H9 (cell line): Measurements from ENCODE around the gene TEX11. TPM values are rescaled to one million over a fixed set of nuclear protein-coding genes. Genes with fewer than 3 reads are reported as not detected.

Experiments used
- DNase-seq: peaks from one replicate; pipeline ENCODE4 v3.0.0-alpha.2; 2017
- H2AFZ ChIP-seq: one replicate; pipeline ENCODE4 v1.6.1; 2013; ENCODE audit warnings: mild to moderate bottlenecking, low read length, control low read depth, moderate library complexity
- H2AK5ac ChIP-seq: 2 replicates; pipeline ENCODE4 v1.6.1; 2013; ENCODE audit warnings: low read length, control low read depth, mixed read lengths; ENCODE audit not compliant: insufficient read length
- H2BK120ac ChIP-seq: one replicate; pipeline ENCODE4 v1.6.1; 2013; ENCODE audit warnings: low read depth, mild to moderate bottlenecking, low read length, control low read depth, inconsistent platforms; ENCODE audit not compliant: poor library complexity, severe bottlenecking
- H2BK12ac ChIP-seq: 2 replicates; pipeline ENCODE4 v1.6.1; 2013; ENCODE audit warnings: low read length, control low read depth, mixed read lengths, low read depth; ENCODE audit not compliant: insufficient read length
- H2BK15ac ChIP-seq: 2 replicates; pipeline ENCODE4 v1.6.1; 2013; ENCODE audit warnings: low read depth, low read length, control low read depth
- H2BK20ac ChIP-seq: one replicate; pipeline ENCODE4 v1.6.1; 2013; ENCODE audit warnings: low read depth, mild to moderate bottlenecking, low read length, control low read depth, inconsistent platforms; ENCODE audit not compliant: poor library complexity, severe bottlenecking
- H2BK5ac ChIP-seq: 2 replicates; pipeline ENCODE4 v1.6.1; 2013; ENCODE audit warnings: low read length, control low read depth, mixed read lengths; ENCODE audit not compliant: insufficient read length
- H3K14ac ChIP-seq: 2 replicates; pipeline ENCODE4 v1.6.1; 2013; ENCODE audit warnings: low read length, control low read depth; ENCODE audit not compliant: insufficient read depth
- H3K18ac ChIP-seq: 2 replicates; pipeline ENCODE4 v1.6.1; 2013; ENCODE audit warnings: low read depth, mild to moderate bottlenecking, mixed read lengths, low read length, control low read depth; ENCODE audit not compliant: insufficient read length
- H3K23ac ChIP-seq: 2 replicates; pipeline ENCODE4 v1.6.1; 2013; ENCODE audit warnings: low read length, control low read depth, mixed read lengths, low read depth; ENCODE audit not compliant: insufficient read length
- H3K23me2 ChIP-seq: 2 replicates; pipeline ENCODE4 v1.6.1; 2013; ENCODE audit warnings: low read depth, mild to moderate bottlenecking, mixed read lengths, low read length, control low read depth; ENCODE audit not compliant: insufficient read length, poor library complexity, severe bottlenecking
- H3K27ac ChIP-seq: 2 replicates; pipeline ENCODE4 v1.5.1; 2013; ENCODE audit warnings: low read length, control low read depth, mixed read lengths, low read depth; ENCODE audit not compliant: insufficient read length
- H3K27me3 ChIP-seq: 2 replicates; pipeline ENCODE4 v1.6.1; 2013; ENCODE audit warnings: low read length, control low read depth, inconsistent platforms; ENCODE audit not compliant: insufficient read depth
- H3K4ac ChIP-seq: 2 replicates; pipeline ENCODE4 v1.6.1; 2013; ENCODE audit warnings: low read depth, mild to moderate bottlenecking, control low read depth, inconsistent platforms, low read length, moderate library complexity
- H3K4me1 ChIP-seq: 2 replicates; pipeline ENCODE4 v1.6.1; 2013; ENCODE audit warnings: low read length, control low read depth, inconsistent platforms; ENCODE audit not compliant: insufficient read depth
- H3K4me2 ChIP-seq: 2 replicates; pipeline ENCODE4 v1.6.1; 2013; ENCODE audit warnings: low read length, control low read depth, mixed read lengths; ENCODE audit not compliant: insufficient read length, insufficient read depth
- H3K56ac ChIP-seq: 2 replicates; pipeline ENCODE4 v1.6.1; 2013; ENCODE audit warnings: low read depth, mild to moderate bottlenecking, mixed read lengths, low read length, control low read depth; ENCODE audit not compliant: insufficient read length
- H3K79me1 ChIP-seq: 2 replicates; pipeline ENCODE4 v1.6.1; 2013; ENCODE audit warnings: low read depth, mild to moderate bottlenecking, moderate library complexity, low read length, control low read depth, inconsistent platforms; ENCODE audit not compliant: insufficient read depth, poor library complexity, severe bottlenecking
- H3K79me2 ChIP-seq: 2 replicates; pipeline ENCODE4 v1.6.1; 2013; ENCODE audit warnings: low read length, control low read depth, inconsistent platforms; ENCODE audit not compliant: insufficient read depth
- H3K9ac ChIP-seq: 2 replicates; pipeline ENCODE4 v1.6.1; 2013; ENCODE audit warnings: low read length, control low read depth, mixed read lengths; ENCODE audit not compliant: insufficient read length; ENCODE audit errors: extremely low read depth
- H3K9me3 ChIP-seq: one replicate; pipeline ENCODE4 v1.6.1; 2013; ENCODE audit warnings: low read depth, low read length, inconsistent platforms; ENCODE audit not compliant: control insufficient read depth
- H3T11ph ChIP-seq: one replicate; pipeline ENCODE4 v1.6.1; 2013; ENCODE audit warnings: mild to moderate bottlenecking, low read length, control low read depth, inconsistent platforms
- H4K20me1 ChIP-seq: one replicate; pipeline ENCODE4 v1.6.1; 2013; ENCODE audit not compliant: control insufficient read depth, insufficient read length, insufficient read depth
- H4K5ac ChIP-seq: 2 replicates; pipeline ENCODE4 v1.6.1; 2013; ENCODE audit warnings: low read depth, mild to moderate bottlenecking, mixed read lengths, low read length, control low read depth; ENCODE audit not compliant: insufficient read length
- H4K8ac ChIP-seq: replicated peaks from 2 replicates; pipeline ENCODE4 v1.6.1; 2013; ENCODE audit warnings: low read length, control low read depth, mixed read lengths, low read depth; ENCODE audit not compliant: insufficient read length
- H4K91ac ChIP-seq: 2 replicates; pipeline ENCODE4 v1.6.1; 2013; ENCODE audit warnings: low read depth, mild to moderate bottlenecking, moderate library complexity, mixed read lengths, low read length, control low read depth; ENCODE audit not compliant: insufficient read length
- H3K27ac Mint-ChIP-seq, 3 experiments: 2 replicates in 2 of 3; 3 replicates in 1 of 3; pipeline ENCODE4 v1.8.0; 2020 to 2021; ENCODE audit warnings: mixed read lengths in 3 of 3, mild to moderate bottlenecking in 1 of 3, moderate library complexity in 1 of 3
- H3K27me3 Mint-ChIP-seq: 2 replicates; pipeline ENCODE4 v1.8.0; 2021; ENCODE audit warnings: low read depth, mild to moderate bottlenecking, moderate library complexity, mixed read lengths
- H3K36me3 Mint-ChIP-seq, 3 experiments: 2 replicates in 2 of 3; 3 replicates in 1 of 3; pipeline ENCODE4 v1.8.0; 2020 to 2021; ENCODE audit warnings: low read depth in 3 of 3, mixed read lengths in 3 of 3; ENCODE audit not compliant: insufficient read depth in 1 of 3
- H3K4me1 Mint-ChIP-seq, 2 experiments: 2 replicates each; pipeline ENCODE4 v1.8.0; 2020; ENCODE audit warnings: mixed read lengths in 2 of 2
- H3K4me3 Mint-ChIP-seq, 2 experiments: 2 replicates in 1 of 2; 3 replicates in 1 of 2; pipeline ENCODE4 v1.8.0; 2020 to 2021; ENCODE audit warnings: mild to moderate bottlenecking in 2 of 2, mixed read lengths in 2 of 2, moderate library complexity in 1 of 2
- H3K9me3 Mint-ChIP-seq, 2 experiments: 2 replicates in 1 of 2; 3 replicates in 1 of 2; pipeline ENCODE4 v1.8.0; 2020; ENCODE audit warnings: mild to moderate bottlenecking in 2 of 2, mixed read lengths in 2 of 2, moderate library complexity in 1 of 2
- WGBS: extraction: QIAGEN DNeasy Blood & Tissue Kit; methylation state at CpG from one replicate; pipeline ENCODE4 v1.1.7; 2013; ENCODE audit warnings: missing lambda C conversion rate, low lambda C conversion rate, mixed read lengths; ENCODE audit not compliant: insufficient read length; ENCODE audit errors: extremely low coverage; 5-methylcytosine and 5-hydroxymethylcytosine counted together
- total RNA-seq: library from RNA; stranded (reverse); gene quantifications from 2 replicates; pipeline ENCODE4 v1.2.1, GENCODE V29; 2021
- TF ChIP-seq, protein P1 (sequence below): fragments of 200-600 bp; sonication (generic); conservative IDR thresholded peaks from 3 replicates; pipeline ENCODE4 v1.8.0; 2021; ENCODE audit warnings: antibody characterized with exemption, mild to moderate bottlenecking

Gene TEX11
- total RNA-seq, 1 experiment from 2014 or later: 0.22 TPM

DNA sequence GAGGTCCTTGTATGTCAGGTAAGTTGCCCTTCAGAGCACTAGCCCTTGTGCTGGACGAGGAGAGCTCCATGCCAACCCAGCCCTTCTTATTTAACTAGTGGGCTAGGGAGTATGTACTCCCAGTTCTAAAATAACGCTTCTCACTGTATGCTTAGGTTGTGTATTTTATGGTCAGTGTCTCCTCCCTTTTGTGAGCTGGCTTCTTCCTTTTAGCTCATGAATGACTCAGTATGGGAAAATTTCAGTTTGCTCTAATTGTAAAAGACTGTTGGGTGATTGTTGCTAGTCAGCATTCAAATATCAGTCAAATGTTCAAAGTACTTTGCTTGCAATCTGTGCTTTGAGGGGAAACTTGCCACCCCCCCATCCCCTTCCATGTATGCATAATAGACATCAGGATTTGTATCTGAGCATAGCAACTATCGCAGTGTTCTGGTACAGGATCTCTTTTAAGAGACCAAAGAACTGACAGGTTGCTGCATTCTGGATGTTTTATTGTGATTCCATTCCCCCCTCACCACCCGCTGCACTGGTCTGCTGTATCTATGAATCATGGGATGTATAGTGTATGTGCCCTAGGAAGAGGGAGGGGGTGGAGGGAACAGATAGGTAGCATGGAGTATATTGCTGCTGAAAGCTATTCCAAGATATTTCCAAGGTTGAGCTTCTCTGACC is 429.1 kb downstream of the TEX11 start:
- H3K4me1 Mint-ChIP-seq: peaks cover 72 to 84% of the 10 kb centered on the region in 2 experiments
- no peaks in the 10 kb centered on the region for H3K23me2 ChIP-seq
- H3K79me2 ChIP-seq: no peaks in the 10 kb centered on the region
- no CpG with 5 or more reads among the region's 4 CpGs for WGBS
- H3K36me3 Mint-ChIP-seq: peaks cover 19 to 38% (median 33%) of the 10 kb centered on the region in 3 experiments
- no peak overlapping the region for H3K14ac ChIP-seq
- H2BK15ac ChIP-seq: no peak overlapping the region
- H4K20me1 ChIP-seq: no peaks in the 10 kb centered on the region
- DNase-seq: no peak
- TF ChIP-seq, protein P1, sequence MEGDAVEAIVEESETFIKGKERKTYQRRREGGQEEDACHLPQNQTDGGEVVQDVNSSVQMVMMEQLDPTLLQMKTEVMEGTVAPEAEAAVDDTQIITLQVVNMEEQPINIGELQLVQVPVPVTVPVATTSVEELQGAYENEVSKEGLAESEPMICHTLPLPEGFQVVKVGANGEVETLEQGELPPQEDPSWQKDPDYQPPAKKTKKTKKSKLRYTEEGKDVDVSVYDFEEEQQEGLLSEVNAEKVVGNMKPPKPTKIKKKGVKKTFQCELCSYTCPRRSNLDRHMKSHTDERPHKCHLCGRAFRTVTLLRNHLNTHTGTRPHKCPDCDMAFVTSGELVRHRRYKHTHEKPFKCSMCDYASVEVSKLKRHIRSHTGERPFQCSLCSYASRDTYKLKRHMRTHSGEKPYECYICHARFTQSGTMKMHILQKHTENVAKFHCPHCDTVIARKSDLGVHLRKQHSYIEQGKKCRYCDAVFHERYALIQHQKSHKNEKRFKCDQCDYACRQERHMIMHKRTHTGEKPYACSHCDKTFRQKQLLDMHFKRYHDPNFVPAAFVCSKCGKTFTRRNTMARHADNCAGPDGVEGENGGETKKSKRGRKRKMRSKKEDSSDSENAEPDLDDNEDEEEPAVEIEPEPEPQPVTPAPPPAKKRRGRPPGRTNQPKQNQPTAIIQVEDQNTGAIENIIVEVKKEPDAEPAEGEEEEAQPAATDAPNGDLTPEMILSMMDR: no peak
- no peak overlapping the region for H2AK5ac ChIP-seq
- no peak overlapping the region for H3K4ac ChIP-seq
- H3K9me3 ChIP-seq: peaks cover 31% of the 10 kb centered on the region
- H2BK5ac ChIP-seq: no peak overlapping the region
- no peaks in the 10 kb centered on the region for H3K27me3 ChIP-seq
- H4K91ac ChIP-seq: no peak overlapping the region
- H3K27me3 Mint-ChIP-seq: no peaks in the 10 kb centered on the region
- H3K27ac Mint-ChIP-seq: no peak overlapping the region; a peak in 1 of 7 replicates
- H3K4me3 Mint-ChIP-seq: peak overlapping the region; percentile 31 to 35; a peak in 3 of 5 replicates
- H2AFZ ChIP-seq: no peak overlapping the region
- no peak overlapping the region for H2BK120ac ChIP-seq
- no peak overlapping the region for H3K18ac ChIP-seq
- no peak overlapping the region for H2BK20ac ChIP-seq
- H4K5ac ChIP-seq: no peak overlapping the region
- H3K9ac ChIP-seq: no peak overlapping the region
- peaks cover 6% of the 10 kb centered on the region for H3K79me1 ChIP-seq
- no peak overlapping the region for H3K56ac ChIP-seq
- no peak overlapping the region for H4K8ac ChIP-seq
- no peak overlapping the region for H3K23ac ChIP-seq
- H2BK12ac ChIP-seq: no peak overlapping the region
- peaks cover 12% of the 10 kb centered on the region; the same call in 1 of the 2 replicates for H3K4me1 ChIP-seq
- no peak overlapping the region for H3K4me2 ChIP-seq
- no peak overlapping the region for H3T11ph ChIP-seq
- H3K9me3 Mint-ChIP-seq: peaks cover 59 to 68% of the 10 kb centered on the region in 2 experiments
- H3K27ac ChIP-seq: no peak overlapping the region

Other genes with a start within 250 kb of the TEX11 start
- 69.1 and 72.5 TPM in 2 replicates for gene SLC7A3, start 22.4 kb upstream of the TEX11 start, total RNA-seq
- 69.1 and 69.7 TPM in 2 replicates for gene SNX12, start 159.6 kb upstream of the TEX11 start, total RNA-seq
- 17.7 TPM in 2 replicates for gene FOXO4, start 187.1 kb upstream of the TEX11 start, total RNA-seq
- not detected in 2 replicates for gene CXorf65, start 198.0 kb upstream of the TEX11 start, total RNA-seq
- not detected in 2 replicates for gene IL2RG, start 202.9 kb upstream of the TEX11 start, total RNA-seq
- 30.8 and 33.0 TPM in 2 replicates for gene MED12, start 209.9 kb upstream of the TEX11 start, total RNA-seq
- 3.5 and 3.6 TPM in 2 replicates for gene NLGN3, start 236.1 kb upstream of the TEX11 start, total RNA-seq